HG02610 (cell line): ENCODE measurements around the gene ZNF324.
"Not testable (repeated sequence)": the region's sequence is repeated elsewhere in the genome, so short reads cannot be mapped to it uniquely, and the experiment has no call there.

ENCODE experiments used
- ATAC-seq: cut with Tn5 transposase; IDR thresholded peaks from one replicate; pipeline ENCODE4 v1.9.1; 2021; ENCODE audit warnings: mild to moderate bottlenecking, moderate library complexity; ENCODE audit not compliant: unreplicated experiment

Gene ZNF324

DNA sequence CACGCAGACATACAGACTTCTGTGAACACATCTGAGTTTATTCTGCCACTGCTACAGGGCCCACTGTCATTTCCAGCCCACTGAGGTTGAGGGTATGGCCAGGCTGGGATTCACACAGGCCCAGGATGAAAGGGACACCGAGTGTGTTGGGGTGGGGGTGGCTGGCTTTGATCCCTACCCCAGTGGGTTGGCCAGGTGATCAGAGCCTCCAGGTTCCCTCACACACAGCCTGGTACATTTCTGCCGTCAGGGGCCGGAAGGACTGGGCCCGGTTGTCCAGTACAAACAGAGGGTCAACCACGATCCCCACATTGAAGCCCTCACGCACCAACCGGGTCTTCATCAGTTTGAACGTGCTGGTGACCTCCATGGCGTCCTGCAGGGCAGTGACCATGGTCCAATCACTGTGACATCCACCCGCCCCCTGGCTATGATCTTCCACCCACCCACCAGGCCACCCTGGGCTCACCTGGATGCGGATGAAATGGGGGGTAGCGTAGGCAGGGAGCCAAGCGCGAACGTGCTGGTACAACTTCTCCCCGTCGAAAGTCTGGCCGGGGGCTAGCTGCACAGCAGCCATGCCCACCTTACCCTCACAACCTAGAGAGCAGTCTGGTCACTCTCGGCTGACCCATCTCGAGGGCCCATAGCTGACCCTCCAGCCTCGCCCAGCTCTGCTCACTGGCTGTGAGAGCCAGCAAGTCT is 31.6 kb downstream of the ZNF324 start:
- no peak for ATAC-seq

DNA sequence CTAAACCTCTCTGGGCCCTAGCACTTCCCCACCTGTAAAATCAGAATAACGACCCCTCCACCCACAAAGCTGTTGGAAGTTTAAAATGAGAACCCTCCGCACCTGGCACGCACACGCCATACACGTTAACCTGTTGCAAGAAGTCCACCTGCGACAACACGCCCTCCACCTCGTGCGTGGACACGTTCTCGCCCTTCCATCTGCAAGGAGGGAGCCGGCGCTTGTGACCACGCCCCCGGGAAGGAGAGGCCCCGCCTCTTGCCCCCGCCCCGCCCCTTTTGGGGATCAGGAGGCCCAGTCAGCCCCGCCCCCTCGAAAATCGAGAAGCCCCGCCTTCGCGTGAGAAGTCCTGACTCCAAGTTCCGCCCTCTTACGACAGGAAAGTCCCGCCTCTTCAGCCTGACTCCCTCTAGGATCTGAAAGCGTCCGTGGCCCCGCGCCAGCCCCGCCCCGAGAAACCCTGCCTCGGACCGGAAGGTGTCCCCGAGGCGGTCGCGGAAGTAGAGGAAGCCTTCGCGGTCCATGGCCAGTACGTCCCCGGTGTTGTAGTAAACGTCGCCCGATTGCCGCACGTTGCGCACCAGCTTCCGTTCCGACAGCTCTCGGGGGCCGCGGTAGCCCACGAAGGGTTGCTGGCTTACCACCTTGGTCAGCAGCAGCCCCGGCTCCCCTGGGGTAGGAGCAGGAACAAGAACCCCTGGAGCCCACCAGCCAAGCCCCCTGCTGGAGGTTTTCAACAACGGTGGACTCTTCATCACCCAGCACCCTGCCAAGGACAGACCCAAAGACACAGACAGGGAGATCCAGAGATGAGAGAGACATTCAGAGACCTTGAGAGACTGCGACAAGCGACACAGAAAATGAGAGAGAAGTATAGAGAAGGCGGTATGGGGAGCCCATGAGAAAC is 32.4 kb downstream of the ZNF324 start:
- peak; percentile 92 for ATAC-seq

DNA sequence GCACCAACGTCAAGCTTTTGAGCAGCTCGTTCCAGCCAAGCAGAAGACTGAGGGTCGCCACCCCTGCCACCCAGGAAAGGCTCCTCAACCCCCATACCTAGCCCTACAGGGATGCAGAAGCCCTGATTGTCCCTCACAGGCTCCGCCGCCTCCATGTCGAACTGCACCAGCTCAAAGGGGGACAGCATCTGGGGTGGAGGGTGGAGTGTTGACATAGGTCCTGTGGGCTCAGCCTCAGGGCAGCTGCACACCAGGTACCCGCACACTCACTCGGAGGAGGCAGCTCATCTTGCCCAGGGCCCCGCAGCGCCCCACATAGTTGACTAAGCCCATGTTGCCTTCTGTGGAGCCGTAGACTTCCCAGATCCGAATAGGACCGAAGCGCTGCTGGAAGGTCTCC is 33.4 kb downstream of the ZNF324 start:
- no peak for ATAC-seq

DNA sequence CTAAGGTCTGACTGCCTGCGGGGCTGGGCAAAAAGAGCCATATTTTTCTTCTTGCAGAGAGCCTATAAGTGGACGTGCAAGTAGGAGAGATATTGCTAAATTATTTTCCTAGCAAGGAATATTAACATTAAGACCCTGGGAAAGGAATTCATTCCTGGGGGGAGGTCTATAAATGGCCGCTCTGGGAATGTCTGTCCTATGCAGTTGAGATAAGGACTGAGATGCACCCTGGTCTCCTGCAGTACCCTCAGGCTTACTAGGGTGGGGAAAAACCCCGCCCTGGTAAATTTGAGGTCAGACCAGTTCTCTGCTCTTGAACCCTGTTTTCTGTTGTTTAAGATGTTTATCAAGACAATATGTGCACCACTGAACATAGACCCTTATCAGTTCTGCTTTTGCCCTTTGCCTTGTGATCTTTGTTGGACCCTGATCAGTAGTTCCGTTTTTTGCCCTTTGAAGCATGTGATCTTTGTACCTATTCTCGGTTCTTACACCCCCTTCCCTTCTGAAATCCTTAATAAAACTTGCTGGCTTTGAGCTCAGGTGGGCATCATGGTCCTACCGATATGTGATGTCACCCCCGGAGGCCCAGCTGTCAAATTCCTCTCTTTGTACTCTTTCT is 40.8 kb downstream of the ZNF324 start:
- not testable (repeated sequence) for ATAC-seq

DNA sequence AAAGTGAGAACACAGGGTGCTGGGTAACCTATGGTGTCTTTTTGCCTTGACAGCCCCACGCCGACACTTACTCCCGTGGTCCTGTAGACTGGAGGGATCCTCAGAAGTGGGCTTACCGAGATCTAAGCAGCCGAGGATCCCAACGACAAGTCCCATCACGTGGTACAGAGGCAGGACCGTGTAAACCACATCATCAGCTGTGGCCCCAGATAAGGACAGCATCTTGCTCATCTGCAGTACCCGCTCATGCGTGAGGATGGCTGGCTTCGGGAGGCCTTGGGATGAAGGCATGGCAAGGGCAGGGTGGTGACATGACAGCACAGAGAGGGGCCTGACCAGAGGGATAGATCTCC is 42.8 kb downstream of the ZNF324 start:
- no peak for ATAC-seq

DNA sequence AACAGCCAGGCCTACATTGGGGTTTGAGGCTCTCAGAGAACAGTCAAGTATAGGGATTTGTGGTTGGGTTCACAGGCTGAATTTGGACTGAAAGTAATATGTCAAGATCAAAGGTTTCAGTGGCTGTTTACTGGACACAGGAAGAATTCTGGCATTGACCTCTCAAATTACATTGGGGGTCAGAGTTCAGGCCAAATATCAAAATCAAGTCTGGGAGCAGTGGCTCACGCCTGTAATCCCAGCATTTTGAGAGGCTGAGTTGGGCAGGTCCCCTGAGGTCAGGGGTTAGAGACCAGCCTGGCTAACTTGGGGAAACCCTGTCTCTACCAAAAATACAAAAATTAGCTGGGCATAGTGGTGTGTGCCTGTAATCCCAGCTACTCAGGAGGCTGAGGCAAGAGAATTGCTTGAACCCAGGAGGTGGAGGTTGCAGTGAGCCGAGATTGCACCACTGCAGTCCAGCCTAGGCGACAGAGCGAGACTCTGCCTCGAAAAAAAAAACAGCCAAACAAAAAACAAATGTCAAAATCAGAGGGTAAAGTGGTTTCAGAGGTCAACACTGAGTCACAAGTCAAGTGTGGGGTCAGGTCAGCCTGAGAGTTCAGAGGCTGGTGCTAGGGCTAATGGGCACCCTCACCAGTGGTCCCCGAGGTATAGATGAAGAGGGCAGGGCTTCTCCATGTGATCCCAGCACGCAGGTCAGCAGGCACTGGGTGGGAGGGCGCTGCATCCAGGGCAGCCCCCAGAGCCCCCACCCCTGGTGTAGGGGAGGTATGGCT is 43.4 kb downstream of the ZNF324 start:
- no peak for ATAC-seq

DNA sequence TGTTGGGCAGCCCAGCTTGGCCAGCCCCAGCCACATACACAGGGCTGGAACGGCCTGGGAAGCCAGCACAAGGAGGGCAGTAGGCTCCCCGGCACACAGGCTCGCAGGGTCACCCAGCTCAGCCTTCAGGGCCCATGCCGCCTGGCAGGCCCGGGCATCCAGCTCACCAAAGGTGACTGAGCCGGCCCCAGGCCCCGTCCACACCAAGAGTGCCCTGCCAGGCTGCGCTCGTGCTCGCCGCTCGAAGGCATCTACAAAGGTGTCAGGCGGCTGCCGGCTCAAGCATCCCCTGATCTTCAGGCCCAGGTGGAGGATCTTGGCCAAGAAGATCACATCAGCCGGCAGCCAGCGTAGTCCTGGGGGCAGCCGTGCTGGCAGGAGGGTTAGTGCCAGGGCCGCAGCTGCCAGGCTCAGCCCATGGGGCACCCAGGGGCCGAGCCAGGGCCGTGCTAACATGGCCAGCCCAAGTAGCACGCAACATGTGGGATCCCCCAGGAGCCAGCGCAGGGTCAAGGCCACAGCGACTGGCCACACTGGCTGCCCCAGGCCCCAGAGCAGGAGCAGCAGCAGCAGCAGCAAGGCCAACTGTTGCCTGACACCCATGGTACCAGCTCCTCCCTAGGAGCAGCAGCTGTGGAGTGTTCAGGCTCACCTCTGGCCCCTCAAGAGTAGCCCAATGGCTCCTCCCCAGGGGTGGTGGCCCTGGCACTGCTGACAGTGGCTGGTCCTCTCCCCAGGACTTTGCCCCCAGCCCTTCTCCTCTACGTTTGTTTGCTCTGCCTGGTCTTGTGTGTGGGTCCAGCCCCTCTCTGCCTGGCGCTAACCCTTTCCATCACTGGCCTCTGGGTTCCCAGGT is 44.7 kb downstream of the ZNF324 start, which contains the start of gene SLC27A5:
Gene SLC27A5 (minus strand): TSS at position 640 of the 856 bp plus-strand sequence. CDS start 37 bp downstream, at position 603.
- ATAC-seq, result no peak

DNA sequence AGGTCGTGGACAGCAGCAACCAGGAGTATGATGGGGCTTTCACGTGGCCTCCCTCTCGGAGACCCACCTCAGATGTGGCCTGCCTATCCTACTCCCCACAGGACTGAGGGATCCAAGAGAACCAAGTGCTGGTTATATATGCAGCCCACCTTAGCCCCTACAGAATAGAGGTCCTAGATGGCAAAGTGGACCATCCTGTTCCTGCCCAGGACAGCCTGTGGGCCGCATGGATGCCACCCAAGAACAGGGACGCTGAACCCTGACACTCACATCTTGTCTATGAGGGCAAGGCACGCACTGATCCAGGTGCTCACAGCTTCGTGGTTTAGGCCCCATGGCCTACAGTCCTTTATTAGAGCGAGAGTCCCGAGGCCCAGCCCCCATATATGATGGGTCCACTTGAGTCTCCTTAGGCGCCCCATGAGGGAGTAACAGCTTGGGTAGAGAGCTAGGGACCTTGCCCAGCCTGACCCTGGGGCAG is 46.4 kb downstream of the ZNF324 start:
- ATAC-seq, result no peak

DNA sequence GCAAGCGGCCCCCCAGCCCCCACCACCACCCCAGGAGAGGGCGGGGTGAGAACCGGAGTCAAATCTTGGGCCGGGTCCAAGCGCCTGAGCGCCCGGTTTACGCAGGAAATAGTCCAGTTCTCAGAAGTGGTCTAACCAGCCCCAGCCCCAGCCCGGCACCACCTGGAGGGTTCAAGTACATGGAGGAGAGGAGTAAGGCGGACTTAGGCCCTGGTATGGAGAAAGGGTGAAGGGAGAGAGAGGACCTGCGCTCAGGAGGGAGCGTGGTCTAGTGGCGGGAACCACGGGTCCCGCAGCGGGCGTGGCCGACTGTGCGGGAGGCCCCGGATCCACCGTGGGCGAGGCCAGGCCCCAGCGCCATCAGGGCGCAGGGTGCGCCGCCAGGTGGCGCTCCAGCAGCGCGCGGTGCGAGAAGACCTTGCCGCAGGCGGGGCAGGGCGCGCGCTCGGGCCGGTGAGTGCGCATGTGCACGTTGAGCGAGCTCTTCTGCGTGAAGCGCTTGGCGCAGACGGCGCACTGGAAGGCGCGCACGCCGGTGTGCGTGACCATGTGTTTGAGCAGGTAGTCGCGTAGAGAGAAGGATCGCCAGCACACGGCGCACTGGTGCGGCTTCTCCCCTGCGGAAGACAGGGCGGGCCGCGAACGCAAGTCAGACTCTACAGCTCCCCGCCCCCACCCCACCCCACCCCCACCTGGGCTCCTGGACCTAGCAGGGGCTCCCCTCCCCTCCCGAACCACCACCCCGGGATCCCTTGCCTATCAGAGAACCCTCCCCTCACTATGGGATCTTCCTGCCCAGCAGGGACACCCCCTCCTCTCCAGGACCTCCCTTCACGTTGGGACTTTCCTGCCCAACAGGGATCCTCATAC is 47.0 kb downstream of the ZNF324 start:
- peak; percentile 75 for ATAC-seq

DNA sequence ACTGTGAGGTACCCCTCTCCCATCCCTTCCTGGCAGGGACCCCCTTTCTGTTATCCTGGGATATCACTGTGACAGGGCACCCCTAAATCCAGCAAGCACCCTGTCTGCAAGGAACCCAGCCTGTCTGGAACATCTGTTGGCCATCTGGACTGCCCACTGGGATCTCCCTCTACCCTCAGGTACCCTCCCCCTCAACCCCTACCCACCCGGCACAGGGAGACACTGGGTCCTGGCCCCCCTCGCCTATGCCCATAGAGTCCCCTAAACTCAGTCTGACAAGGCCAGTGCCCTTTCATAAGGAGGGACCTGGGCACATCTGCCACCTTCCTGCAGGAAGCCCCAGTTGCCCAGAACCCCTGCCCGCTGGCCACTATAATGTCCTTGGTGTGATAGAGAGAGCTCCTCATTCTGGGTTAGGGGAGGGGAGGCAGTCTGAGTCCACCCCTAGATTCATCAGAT is 47.7 kb downstream of the ZNF324 start:
- no peak for ATAC-seq

DNA sequence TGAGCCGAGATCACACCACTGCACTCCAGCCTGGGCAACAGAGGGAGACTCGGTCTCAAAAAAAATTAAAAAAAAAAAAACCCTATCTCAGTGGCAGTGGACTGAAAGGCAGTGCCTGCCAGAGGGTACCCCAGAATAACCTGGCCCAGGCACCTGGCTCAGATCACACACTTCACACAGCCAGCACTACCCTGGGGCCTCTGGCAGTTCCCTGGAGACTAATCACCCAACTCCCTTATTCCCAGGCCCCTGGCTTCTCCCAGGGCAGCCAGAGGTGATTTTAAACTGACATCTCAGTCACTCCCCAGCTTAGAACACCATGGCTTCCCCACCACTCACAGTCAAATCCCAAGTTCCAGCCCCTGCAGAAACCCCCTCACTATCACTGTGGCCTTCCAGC is 48.4 kb downstream of the ZNF324 start:
- ATAC-seq, result no peak

DNA sequence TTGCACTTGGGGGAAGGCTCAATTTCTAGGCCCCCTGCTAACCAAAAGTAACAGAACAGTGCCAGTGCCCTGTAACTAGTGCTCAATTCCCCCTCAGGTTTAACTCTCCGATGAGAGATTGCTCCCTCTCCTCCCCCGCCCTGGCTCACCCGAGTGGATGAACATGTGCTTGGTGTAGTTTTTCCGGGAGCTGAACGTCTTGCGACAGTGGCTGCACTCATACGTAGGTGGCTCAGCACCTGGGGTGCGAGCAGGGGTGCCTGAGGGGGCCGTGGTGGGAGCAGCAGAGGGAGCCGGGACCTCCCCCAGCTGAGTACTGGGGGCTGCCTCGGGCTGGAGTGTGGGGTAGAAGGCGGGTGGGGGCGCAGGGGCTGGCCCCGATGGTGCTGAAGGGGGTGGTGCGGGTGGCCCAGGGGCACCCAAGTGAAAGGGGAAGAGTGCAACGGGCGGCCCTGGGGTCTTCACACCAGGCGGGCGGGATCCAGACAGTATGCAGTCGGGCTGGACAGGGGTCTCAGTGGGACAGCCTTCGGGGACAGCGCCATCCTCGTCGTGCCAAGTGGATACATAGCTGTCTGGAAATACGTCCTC is 49.5 kb downstream of the ZNF324 start:
- no peak for ATAC-seq

DNA sequence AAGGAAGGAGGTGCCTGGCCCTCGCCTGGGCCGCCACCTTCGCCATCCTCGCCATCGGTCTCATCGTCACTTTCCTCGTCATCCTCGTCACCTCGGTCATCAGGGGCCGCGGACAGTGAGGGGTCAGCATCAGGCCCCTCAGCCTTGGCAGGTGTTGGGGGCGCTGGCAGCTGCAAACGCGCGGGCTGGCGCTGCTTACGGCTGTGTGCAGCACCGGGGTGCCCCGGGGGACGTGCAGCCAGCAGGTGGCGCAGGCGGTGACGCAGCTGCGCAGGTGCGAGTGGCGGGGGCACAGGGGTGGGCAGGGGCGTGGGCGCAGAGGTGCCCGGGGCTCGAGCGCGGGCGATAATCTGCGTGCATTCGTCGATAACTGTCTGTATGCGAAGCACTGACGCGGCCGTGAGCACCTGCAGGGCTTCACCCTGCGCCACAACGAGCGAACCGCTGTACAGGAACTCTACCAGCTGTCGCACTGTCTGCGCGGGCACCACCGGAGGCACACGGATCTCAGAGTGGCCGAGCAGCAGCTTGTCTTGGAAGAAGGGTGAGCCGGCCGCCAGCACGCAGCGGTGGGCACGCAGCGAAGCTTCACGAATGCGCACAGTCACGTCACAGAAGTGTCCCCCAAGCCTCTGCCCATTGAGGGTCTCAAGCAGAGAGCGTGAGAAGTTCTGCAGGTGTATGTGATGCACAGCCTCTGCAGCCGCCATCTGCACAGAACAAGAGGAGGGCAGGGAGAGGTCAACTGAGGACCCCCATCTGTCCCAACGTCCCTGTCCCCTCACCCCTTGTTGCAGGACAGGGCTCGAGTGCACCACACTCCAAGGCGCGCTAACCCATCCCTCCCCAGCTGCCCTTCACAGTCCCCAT is 50.3 kb downstream of the ZNF324 start:
- ATAC-seq, result no peak

DNA sequence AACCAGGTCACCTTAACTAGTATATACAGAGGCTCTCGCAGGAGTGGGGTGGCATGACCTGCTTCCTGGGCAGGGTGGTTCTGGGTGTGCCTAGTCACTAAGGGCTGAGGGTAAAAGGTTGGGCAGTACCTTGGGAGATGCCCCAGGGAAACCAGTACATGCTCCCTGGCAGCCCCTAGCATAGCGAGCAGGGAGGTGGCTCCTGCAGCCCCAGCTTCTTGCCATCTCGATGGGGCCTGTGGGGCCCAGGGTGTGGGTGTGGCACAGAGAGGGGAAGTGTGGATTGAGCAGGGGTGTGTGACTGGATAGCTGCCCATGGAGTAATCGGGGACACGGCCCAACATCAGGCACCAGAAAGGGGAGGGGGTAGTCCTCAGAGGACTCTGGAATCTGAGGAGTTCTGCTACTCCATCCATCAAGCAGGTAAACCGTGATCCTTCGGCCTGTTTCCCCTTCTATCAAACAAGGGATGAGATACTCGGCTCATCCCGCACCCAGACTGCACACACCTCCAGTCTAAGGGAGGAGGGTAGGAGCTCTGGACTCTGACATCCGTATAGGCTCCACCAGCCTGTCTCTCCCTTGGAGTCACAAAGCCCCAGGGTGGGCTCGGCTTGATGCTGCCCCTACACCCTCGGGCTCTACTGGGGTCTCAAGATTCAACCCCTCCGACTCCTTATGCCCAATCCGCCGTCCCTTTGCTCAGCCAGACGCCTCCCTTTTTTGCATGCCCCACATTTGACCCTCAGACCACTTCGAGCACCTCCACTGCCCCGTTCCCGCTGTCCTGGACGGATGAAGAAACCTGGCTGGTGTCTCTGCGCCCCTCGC is 51.6 kb downstream of the ZNF324 start:
- ATAC-seq, result no peak

DNA sequence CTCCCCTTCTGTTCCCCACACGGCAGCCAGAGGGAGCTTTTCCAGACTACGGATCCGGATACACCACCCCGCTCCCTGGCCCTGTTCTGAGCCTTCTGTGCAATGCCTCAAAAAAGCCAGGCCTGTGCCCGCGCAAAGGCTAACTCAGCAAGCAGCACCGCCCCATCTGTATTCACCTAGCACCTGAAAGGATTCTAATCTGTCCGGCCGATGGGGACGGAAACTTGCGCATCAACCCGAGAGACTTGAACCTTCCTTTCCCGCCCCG is 52.1 kb downstream of the ZNF324 start:
- ATAC-seq, result no peak

DNA sequence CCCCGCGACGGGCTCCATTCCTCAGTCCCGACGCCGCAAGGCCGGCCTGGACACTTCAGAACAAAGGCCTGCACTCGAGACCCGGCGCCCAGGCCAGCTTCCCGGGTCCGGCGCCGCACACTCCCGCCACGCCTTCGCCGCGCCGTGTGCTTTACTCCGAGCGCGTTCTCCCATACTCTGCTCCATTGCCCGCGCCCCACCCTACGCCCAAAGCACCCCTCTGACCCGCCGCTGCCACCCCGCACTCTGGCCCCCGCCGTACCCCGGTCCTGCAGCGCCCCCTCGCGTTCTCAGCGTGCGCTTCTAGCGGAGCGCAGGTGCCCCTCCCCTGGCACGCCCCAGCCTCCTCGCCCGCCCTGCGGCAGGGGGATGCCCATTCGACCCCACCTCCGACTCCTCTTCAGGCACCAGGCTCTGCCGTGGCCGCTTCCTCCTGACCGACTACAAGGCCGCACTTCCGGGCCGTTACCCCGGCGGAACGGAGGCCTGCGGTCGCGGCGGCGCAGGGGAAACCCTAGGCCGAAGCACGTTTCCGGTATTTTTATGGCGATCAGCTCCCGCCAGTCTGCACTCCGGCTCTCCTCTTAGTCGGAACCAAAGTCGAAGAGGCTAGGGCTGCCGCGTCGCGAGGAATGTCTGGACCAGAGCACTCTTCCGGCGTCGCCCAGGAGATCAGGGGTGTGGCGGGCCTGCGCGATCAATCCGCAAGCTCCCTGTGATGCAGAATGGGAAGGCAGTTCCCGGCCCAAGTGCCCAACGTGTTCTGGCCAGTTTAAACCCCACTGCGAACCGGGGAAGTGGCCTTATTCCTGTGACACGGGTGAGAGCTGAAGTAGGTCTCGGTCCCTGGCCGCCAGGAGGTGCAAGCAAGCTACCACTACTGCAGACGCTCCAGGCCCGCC is 52.7 kb downstream of the ZNF324 start, which contains the start of gene ZBTB45:
Gene ZBTB45 (minus strand): TSS at position 456 of the 902 bp plus-strand sequence. CDS start 2,137 bp downstream, outside the sequence.
- ATAC-seq, result peak; percentile 76
